GM12878 (cell line): ENCODE data around the gene EFCAB7. TPM values are rescaled to one million over a fixed set of nuclear protein-coding genes. Genes with fewer than 3 reads are reported as not detected.

Experiments used
- EZH2 ChIP-seq: IDR thresholded peaks from 2 replicates; pipeline ENCODE4 v1.6.1; 2012; ENCODE audit warnings: low read depth, mild to moderate bottlenecking, control low read depth, inconsistent platforms, low read length, borderline replicate concordance; ENCODE audit not compliant: control insufficient read depth
- PBX3 ChIP-seq: IDR thresholded peaks from 2 replicates; pipeline ENCODE4 v1.6.1; 2011; ENCODE audit warnings: mild to moderate bottlenecking, low read depth, low read length, moderate library complexity; ENCODE audit not compliant: insufficient replicate concordance
- POLR2AphosphoS5 ChIP-seq: IDR thresholded peaks from 2 replicates; pipeline ENCODE4 v1.6.1; 2011; ENCODE audit warnings: mild to moderate bottlenecking, low read length, inconsistent platforms
- RB1 ChIP-seq: fragments of 450-650 bp; formaldehyde crosslinking; IDR thresholded peaks from 2 replicates; pipeline ENCODE4 v1.6.1; 2017; ENCODE audit warnings: mild to moderate bottlenecking, borderline replicate concordance
- RUNX3 ChIP-seq: IDR thresholded peaks from 2 replicates; pipeline ENCODE4 v1.6.1; 2012; ENCODE audit warnings: low read length, inconsistent platforms
- SMAD5 ChIP-seq: IDR thresholded peaks from 2 replicates; pipeline ENCODE4 v1.6.1; 2016; ENCODE audit warnings: antibody characterized with exemption, low read depth
- SPI1 ChIP-seq: IDR thresholded peaks from 2 replicates; pipeline ENCODE4 v1.6.1; 2011; ENCODE audit warnings: low read depth, mild to moderate bottlenecking, low read length, moderate library complexity, borderline replicate concordance; ENCODE audit not compliant: insufficient read depth
- ZNF687 ChIP-seq: fragments of 450-650 bp; IDR thresholded peaks from 2 replicates; pipeline ENCODE4 v1.6.1; 2017; ENCODE audit warnings: mild to moderate bottlenecking, moderate library complexity
- polyA plus RNA-seq, 11 experiments: library from polyadenylated mRNA; depleted of rRNA in 4 of 11; unstranded in 6 of 11; stranded (reverse) in 5 of 11; fragments of >200 nt; fragmentation: Nextera tagmentation in 4 of 11; fragmentation: Illumina TruSeq in 1 of 11; extraction: Ambion mirVana in 4 of 11; extraction: Trizol in 1 of 11; gene quantifications; 1 replicate in 1 of 11; 2 replicates in 10 of 11; pipeline versions ENCODE4 v1.2.1 to v1.2.3, GENCODE V29; 2011 to 2016; ENCODE audit warnings: inconsistent platforms in 2 of 11, missing spikeins in 2 of 11, low read depth in 1 of 11
- total RNA-seq, 4 experiments: library from RNA; depleted of rRNA in 3 of 4; stranded (reverse); fragments of >200 nt in 3 of 4; fragmentation: Illumina TruSeq in 1 of 4; extraction: Trizol in 1 of 4; gene quantifications; 2 replicates each; pipeline versions ENCODE4 v1.2.1 to v1.2.3, GENCODE V29; 2013 to 2021

The EFCAB7 gene
- total and polyA plus RNA-seq, 10 of the 15 experiments (the other 5 are each of a cell fraction or from before 2014, with no cell fraction given) = 4.4 to 9.8 (median 5.7) TPM

DNA sequence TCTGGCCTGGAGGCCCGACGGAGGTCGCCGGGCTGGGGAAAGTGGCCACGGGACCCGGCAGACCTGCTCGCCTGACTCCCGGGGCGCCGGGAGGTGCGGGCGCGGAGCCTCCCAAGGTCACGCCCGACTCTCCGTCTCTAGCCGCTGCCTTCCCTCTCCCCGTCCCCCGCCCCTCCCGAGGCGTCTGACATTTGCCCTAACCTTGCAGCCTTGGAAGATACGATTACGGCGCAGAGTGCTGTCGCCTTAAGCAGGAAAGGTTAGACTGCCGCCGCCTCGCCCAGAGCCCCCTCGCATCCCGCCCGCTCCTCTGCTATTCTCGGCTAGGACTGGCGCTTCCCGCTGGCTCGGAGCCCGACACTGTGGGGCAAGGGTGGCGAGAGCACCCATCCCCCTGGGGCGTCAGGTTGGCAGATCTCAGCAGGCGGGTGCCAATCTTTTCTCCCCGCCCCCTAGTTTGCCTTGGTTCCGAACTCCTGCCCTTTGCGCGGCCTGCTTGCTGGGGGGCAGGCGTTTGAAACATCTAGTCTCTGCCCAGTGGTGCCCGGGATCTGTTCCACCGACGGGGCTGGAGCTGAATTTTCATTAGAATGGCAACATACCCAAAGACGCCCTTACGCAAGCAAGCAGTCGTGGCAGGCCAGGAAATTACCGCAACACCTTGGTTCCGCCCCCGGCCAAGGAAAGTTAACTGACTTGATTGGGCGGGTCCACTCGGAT lies 70.7 kb downstream of the EFCAB7 start (continued):
- TF ChIP-seq PBX3 = peak; percentile 42
- 0 out of 2 replicates have a peak, but pooled peaks have one; percentile 46 for TF ChIP-seq ZNF687
- TF ChIP-seq POLR2AphosphoS5 = no peak
- TF ChIP-seq EZH2 = no peak
- peak; percentile 58 for TF ChIP-seq RUNX3
- no peak for TF ChIP-seq SPI1
- TF ChIP-seq RB1 = no peak
- no peak for TF ChIP-seq SMAD5
